ENCODE measurements around the gene FOSL1. TPM values are rescaled to one million over a fixed set of nuclear protein-coding genes. Genes with fewer than 3 reads are reported as not detected.
"Not testable (repeated sequence)": the region's sequence is repeated elsewhere in the genome, so short reads cannot be mapped to it uniquely, and the experiment has no call there.

The FOSL1 gene
- total RNA-seq, 1 experiment from 2014 or later = 54.0 TPM

GRCh38 chr11:65852508-65853245 is 47.5 kb downstream of the FOSL1 start:
- no peak for DNase-seq (ENCODE audit: low read depth)

DNA sequence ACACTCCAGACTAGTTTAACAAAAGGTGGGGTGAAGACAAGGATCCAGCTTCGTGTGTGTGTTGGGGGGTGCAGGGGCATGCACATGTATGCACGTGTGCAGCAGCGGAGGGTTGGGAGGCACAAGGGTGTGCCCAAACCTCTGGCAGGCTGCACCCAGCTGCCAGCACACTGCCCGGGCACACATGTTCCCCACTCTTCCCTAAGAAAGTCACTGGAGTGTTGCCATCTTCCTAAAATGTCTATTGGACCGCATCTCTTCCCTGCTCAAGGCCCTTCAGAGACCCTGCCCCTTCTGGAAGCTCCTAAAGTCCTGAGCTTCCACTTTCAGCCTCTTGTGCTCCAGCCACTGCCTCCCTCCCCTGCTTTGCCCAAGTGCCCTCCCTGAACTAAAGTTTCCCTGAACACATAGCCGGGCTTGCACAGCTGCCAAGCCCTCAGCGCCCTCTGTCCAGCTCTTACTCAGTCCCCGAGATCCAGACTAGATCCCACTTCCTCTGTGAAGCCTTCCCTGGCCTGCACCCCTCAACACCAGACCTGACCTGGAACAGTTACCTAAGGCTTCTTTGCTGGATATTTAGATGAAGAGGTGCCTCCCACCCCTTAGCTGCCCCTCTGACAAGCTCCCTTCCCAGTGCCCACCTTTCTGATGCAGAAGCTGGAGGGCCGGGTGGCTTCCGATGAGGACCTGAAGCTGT is 48.2 kb downstream of the FOSL1 start:
- no peak for DNase-seq (ENCODE audit: low read depth)

DNA sequence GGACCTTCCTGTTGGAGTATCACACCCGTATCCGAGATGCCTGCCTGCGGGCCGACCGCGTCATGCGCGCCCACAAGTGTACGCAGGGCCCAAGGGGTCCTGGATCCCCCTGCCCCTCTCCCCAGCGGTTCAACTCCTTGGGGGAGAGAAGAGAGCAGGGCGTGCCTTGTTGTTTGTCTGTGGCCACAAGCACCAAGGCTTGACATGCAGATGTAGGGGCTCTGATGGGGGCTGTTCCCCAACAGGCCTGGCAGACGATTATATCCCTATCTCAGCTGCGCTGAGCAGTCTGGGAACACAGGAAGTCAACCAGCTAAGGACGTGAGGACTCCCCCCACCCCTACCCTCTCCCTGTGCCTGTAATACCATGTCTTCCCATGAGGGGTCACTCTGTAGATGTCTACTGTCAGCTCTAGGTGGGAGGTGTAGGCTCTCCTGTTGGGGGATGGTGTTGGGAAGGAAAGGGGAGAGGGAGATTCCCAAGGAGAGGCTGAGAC is 49.1 kb downstream of the FOSL1 start:
- peak; percentile 54 for DNase-seq (ENCODE audit: low read depth)

- no peak for DNase-seq (ENCODE audit: low read depth)
These were observed 49.7 kb downstream of the FOSL1 start for GRCh38 chr11:65850217-65851082.

- no peak for DNase-seq (ENCODE audit: low read depth)
These were observed 50.4 kb downstream of the FOSL1 start for GRCh38 chr11:65849771-65850216.

GRCh38 chr11:65849366-65849765 is 50.8 kb downstream of the FOSL1 start:
- DNase-seq (ENCODE audit: low read depth) = no peak

DNA sequence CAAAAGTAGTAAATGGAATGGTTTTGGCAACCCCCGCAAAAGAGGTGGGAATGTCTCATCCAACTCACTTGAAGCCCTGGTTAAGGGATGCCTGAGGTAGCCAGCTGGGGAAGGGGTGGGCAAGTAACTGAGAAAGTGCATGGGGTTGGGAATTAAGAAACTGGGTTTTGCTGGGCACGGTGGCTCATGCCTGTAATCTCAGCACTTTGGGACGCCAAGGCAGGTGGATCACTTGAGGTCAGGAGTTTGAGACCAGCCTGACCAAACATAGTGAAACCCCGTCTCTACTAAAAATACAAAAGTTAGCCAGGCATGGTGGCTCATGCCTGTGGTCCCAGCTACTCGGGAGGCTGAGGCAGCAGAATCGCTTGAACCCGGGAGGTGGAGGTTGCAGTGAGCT is 51.5 kb downstream of the FOSL1 start:
- DNase-seq (ENCODE audit: low read depth) = not testable (repeated sequence)

DNA sequence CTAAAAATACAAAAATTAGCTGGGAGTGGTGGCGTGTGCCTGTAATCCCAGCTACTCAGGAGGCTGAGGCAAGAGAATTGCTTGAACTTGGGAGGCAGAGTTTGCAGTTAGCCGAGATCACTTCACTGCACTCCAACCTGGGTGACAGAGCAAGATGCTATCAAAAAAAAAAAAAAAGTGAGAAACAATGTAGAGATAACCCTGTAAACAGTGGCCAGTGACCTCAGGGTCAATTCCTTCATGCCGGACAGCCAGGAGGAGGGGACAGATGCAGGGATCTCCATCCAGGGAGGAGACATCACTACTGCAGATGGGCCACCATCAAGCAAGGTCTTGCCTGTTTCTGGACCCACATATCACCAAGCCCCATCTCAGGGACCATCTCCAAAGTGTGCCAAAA is 52.4 kb downstream of the FOSL1 start:
- DNase-seq (ENCODE audit: low read depth) = no peak

- DNase-seq (ENCODE audit: low read depth) = no peak
These were observed 55.8 kb downstream of the FOSL1 start for GRCh38 chr11:65844231-65844872.

DNA sequence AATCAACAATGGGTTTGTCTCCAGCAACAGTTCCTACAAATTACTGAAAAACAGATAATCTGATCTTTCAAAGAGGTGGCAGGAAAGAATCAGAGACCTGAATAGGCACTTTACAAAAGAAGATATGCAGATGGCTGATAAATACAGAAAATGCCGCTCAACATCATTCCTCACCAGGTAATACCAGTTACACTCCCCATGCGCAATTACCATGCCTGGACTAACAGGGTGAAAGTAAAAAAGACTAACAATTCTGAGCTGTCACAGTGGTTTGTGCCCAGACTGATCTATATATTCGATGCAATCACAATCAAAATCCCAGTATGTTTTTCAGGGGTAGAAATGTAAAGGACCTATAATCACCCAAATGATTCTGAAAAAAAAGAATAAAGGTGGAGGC is 56.4 kb downstream of the FOSL1 start:
- no peak for DNase-seq (ENCODE audit: low read depth)

GRCh38 chr11:65842144-65842543 is 58.0 kb downstream of the FOSL1 start:
- DNase-seq (ENCODE audit: low read depth) = no peak

Other genes starting within 250 kb of the FOSL1 start
- 14.9 and 19.7 TPM in 2 replicates for gene RELA, start 237.5 kb downstream of the FOSL1 start, total RNA-seq (2014; rRNA removed; shearing (Covaris generic))
- 59.4 and 66.9 TPM in 2 replicates for gene KAT5, start 188.1 kb downstream of the FOSL1 start, total RNA-seq (2014; rRNA removed; shearing (Covaris generic))
- 61.2 and 80.5 TPM in 2 replicates for gene RNASEH2C, start 179.6 kb downstream of the FOSL1 start, total RNA-seq (2014; rRNA removed; shearing (Covaris generic))
- gene AP5B1, start 119.4 kb downstream of the FOSL1 start, total RNA-seq (2014; rRNA removed; shearing (Covaris generic)) = 10.7 and 13.0 TPM in 2 replicates
- gene OVOL1, start 113.3 kb downstream of the FOSL1 start, total RNA-seq (2014; rRNA removed; shearing (Covaris generic)) = not detected in 2 replicates
- 0.39 TPM in 1 of 2 replicates, not detected in the other for gene SNX32, start 66.4 kb downstream of the FOSL1 start, total RNA-seq (2014; rRNA removed; shearing (Covaris generic))
- 1,524 and 1,831 TPM in 2 replicates for gene CFL1, start 42.2 kb downstream of the FOSL1 start, total RNA-seq (2014; rRNA removed; shearing (Covaris generic))
- 54.9 and 63.1 TPM in 2 replicates for gene MUS81, start 40.0 kb downstream of the FOSL1 start, total RNA-seq (2014; rRNA removed; shearing (Covaris generic))
- gene EFEMP2, start 27.6 kb downstream of the FOSL1 start, total RNA-seq (2014; rRNA removed; shearing (Covaris generic)) = 7.1 and 7.4 TPM in 2 replicates
- 0.11 TPM in 1 of 2 replicates, not detected in the other for gene CTSW, start 20.6 kb downstream of the FOSL1 start, total RNA-seq (2014; rRNA removed; shearing (Covaris generic))
- 104 and 124 TPM in 2 replicates for gene FIBP, start 11.9 kb downstream of the FOSL1 start, total RNA-seq (2014; rRNA removed; shearing (Covaris generic))
- 43.7 and 61.0 TPM in 2 replicates for gene CCDC85B, start 9.7 kb downstream of the FOSL1 start, total RNA-seq (2014; rRNA removed; shearing (Covaris generic))
- gene C11orf68, start 18.7 kb upstream of the FOSL1 start, total RNA-seq (2014; rRNA removed; shearing (Covaris generic)) = 12.5 and 19.1 TPM in 2 replicates
- 267 and 294 TPM in 2 replicates for gene DRAP1, start 19.0 kb upstream of the FOSL1 start, total RNA-seq (2014; rRNA removed; shearing (Covaris generic))
- gene TSGA10IP, start 45.1 kb upstream of the FOSL1 start, total RNA-seq (2014; rRNA removed; shearing (Covaris generic)) = not detected in 2 replicates
- 67.4 and 84.6 TPM in 2 replicates for gene SART1, start 61.3 kb upstream of the FOSL1 start, total RNA-seq (2014; rRNA removed; shearing (Covaris generic))
- 58.6 and 60.9 TPM in 2 replicates for gene EIF1AD, start 101.8 kb upstream of the FOSL1 start, total RNA-seq (2014; rRNA removed; shearing (Covaris generic))
- gene BANF1, start 102.1 kb upstream of the FOSL1 start, total RNA-seq (2014; rRNA removed; shearing (Covaris generic)) = 54.1 and 65.0 TPM in 2 replicates
- not detected in 2 replicates for gene CST6, start 111.6 kb upstream of the FOSL1 start, total RNA-seq (2014; rRNA removed; shearing (Covaris generic))
- 0.45 and 1.3 TPM in 2 replicates for gene CATSPER1, start 126.1 kb upstream of the FOSL1 start, total RNA-seq (2014; rRNA removed; shearing (Covaris generic))
- not detected in 2 replicates for gene GAL3ST3, start 148.8 kb upstream of the FOSL1 start, total RNA-seq (2014; rRNA removed; shearing (Covaris generic))
- gene SF3B2, start 152.0 kb upstream of the FOSL1 start, total RNA-seq (2014; rRNA removed; shearing (Covaris generic)) = 257 and 289 TPM in 2 replicates
- gene PACS1, start 169.9 kb upstream of the FOSL1 start, total RNA-seq (2014; rRNA removed; shearing (Covaris generic)) = 10.9 and 13.0 TPM in 2 replicates

All from Daoy (cell line).